Measurements from ENCODE around the gene TUBA1B. TPM values are rescaled to one million over a fixed set of nuclear protein-coding genes. Genes with fewer than 3 reads are reported as not detected.

Gene TUBA1B
- total RNA-seq, 2 experiments from 2014 or later, result 2,079 to 3,539 TPM

Small RNA genes lying within 50 kb of the gene (small RNA-seq; reads per million reads assigned to genes)
- gene RF00019, result not detected

Other genes with a start within 250 kb of the TUBA1B start
- 18.7 TPM in 2 replicates for gene FKBP11, start 205.9 kb downstream of the TUBA1B start, total RNA-seq (2014; rRNA removed; shearing (Covaris generic))
- gene FKBP11, start 205.9 kb downstream of the TUBA1B start, total RNA-seq (2022), result 60.4 and 66.2 TPM in 2 replicates
- 41.2 and 42.9 TPM in 2 replicates for gene ARF3, start 173.9 kb downstream of the TUBA1B start, total RNA-seq (2014; rRNA removed; shearing (Covaris generic))
- gene ARF3, start 173.9 kb downstream of the TUBA1B start, total RNA-seq (2022), result 106 and 133 TPM in 2 replicates
- gene WNT10B, start 159.7 kb downstream of the TUBA1B start, total RNA-seq (2014; rRNA removed; shearing (Covaris generic)), result not detected in 2 replicates
- gene WNT10B, start 159.7 kb downstream of the TUBA1B start, total RNA-seq (2022), result not detected in 2 replicates
- not detected in 2 replicates for gene WNT1, start 153.1 kb downstream of the TUBA1B start, total RNA-seq (2014; rRNA removed; shearing (Covaris generic))
- not detected in 2 replicates for gene WNT1, start 153.1 kb downstream of the TUBA1B start, total RNA-seq (2022)
- 0.13 and 0.23 TPM in 2 replicates for gene DDN, start 132.0 kb downstream of the TUBA1B start, total RNA-seq (2014; rRNA removed; shearing (Covaris generic))
- 0.18 TPM in 1 of 2 replicates, not detected in the other for gene DDN, start 132.0 kb downstream of the TUBA1B start, total RNA-seq (2022)
- 22.8 and 23.6 TPM in 2 replicates for gene PRKAG1, start 112.6 kb downstream of the TUBA1B start, total RNA-seq (2014; rRNA removed; shearing (Covaris generic))
- 41.5 and 45.9 TPM in 2 replicates for gene PRKAG1, start 112.6 kb downstream of the TUBA1B start, total RNA-seq (2022)
- 41.8 and 43.2 TPM in 2 replicates for gene KMT2D, start 70.6 kb downstream of the TUBA1B start, total RNA-seq (2014; rRNA removed; shearing (Covaris generic))
- 122 and 129 TPM in 2 replicates for gene KMT2D, start 70.6 kb downstream of the TUBA1B start, total RNA-seq (2022)
- 3.0 and 3.7 TPM in 2 replicates for gene RHEBL1, start 61.4 kb downstream of the TUBA1B start, total RNA-seq (2014; rRNA removed; shearing (Covaris generic))
- gene RHEBL1, start 61.4 kb downstream of the TUBA1B start, total RNA-seq (2022), result 3.1 and 3.4 TPM in 2 replicates
- gene DHH, start 36.6 kb downstream of the TUBA1B start, total RNA-seq (2014; rRNA removed; shearing (Covaris generic)), result 0.06 TPM in 1 of 2 replicates, not detected in the other
- gene DHH, start 36.6 kb downstream of the TUBA1B start, total RNA-seq (2022), result 0.17 and 0.31 TPM in 2 replicates
- gene LMBR1L, start 20.5 kb downstream of the TUBA1B start, total RNA-seq (2014; rRNA removed; shearing (Covaris generic)), result 26.8 and 37.2 TPM in 2 replicates
- 43.6 and 48.1 TPM in 2 replicates for gene LMBR1L, start 20.5 kb downstream of the TUBA1B start, total RNA-seq (2022)
- gene TUBA1A, start 57.7 kb upstream of the TUBA1B start, total RNA-seq (2014; rRNA removed; shearing (Covaris generic)), result 189 and 214 TPM in 2 replicates
- gene TUBA1A, start 57.7 kb upstream of the TUBA1B start, total RNA-seq (2022), result 136 and 159 TPM in 2 replicates
- 256 and 291 TPM in 2 replicates for gene TUBA1C, start 133.7 kb upstream of the TUBA1B start, total RNA-seq (2014; rRNA removed; shearing (Covaris generic))
- 254 and 276 TPM in 2 replicates for gene TUBA1C, start 133.7 kb upstream of the TUBA1B start, total RNA-seq (2022)
- gene PRPH, start 163.8 kb upstream of the TUBA1B start, total RNA-seq (2014; rRNA removed; shearing (Covaris generic)), result not detected in 2 replicates
- gene PRPH, start 163.8 kb upstream of the TUBA1B start, total RNA-seq (2022), result not detected in 2 replicates
- 116 and 150 TPM in 2 replicates for gene TROAP, start 191.9 kb upstream of the TUBA1B start, total RNA-seq (2014; rRNA removed; shearing (Covaris generic))
- gene TROAP, start 191.9 kb upstream of the TUBA1B start, total RNA-seq (2022), result 141 and 176 TPM in 2 replicates
- 0.19 and 0.21 TPM in 2 replicates for gene C1QL4, start 205.8 kb upstream of the TUBA1B start, total RNA-seq (2014; rRNA removed; shearing (Covaris generic))
- 0.17 TPM in 1 of 2 replicates, not detected in the other for gene C1QL4, start 205.8 kb upstream of the TUBA1B start, total RNA-seq (2022)
- 0.16 TPM in 1 of 2 replicates, not detected in the other for gene DNAJC22, start 215.5 kb upstream of the TUBA1B start, total RNA-seq (2014; rRNA removed; shearing (Covaris generic))
- gene DNAJC22, start 215.5 kb upstream of the TUBA1B start, total RNA-seq (2022), result 0.76 and 1.1 TPM in 2 replicates
- 19.1 and 22.7 TPM in 2 replicates for gene SPATS2, start 236.1 kb upstream of the TUBA1B start, total RNA-seq (2014; rRNA removed; shearing (Covaris generic))
- gene SPATS2, start 236.1 kb upstream of the TUBA1B start, total RNA-seq (2022), result 36.4 and 37.5 TPM in 2 replicates